Vagina (tissue), 2 donors: Measurements from ENCODE around the gene PRDM16. TPM values are rescaled to one million over a fixed set of nuclear protein-coding genes. Genes with fewer than 3 reads are reported as not detected.

Experiments
- DNase-seq, 2 donors: peaks; one replicate each; pipeline ENCODE4 v3.0.0-alpha.2; 2017; ENCODE audit errors: extremely low spot score in 2 of 2
- H3K27ac ChIP-seq: fragments of 200-600 bp; sonication (generic); one replicate; pipeline ENCODE4 v1.5.1; 2019
- H3K27me3 ChIP-seq: fragments of 200-600 bp; sonication (generic); one replicate; pipeline ENCODE4 v1.5.1; 2019
- H3K36me3 ChIP-seq, 2 donors: fragments of 200-600 bp; sonication (generic); one replicate each; pipeline ENCODE4 v1.5.1; 2017 to 2019
- H3K4me1 ChIP-seq: fragments of 200-600 bp; sonication (generic); one replicate; pipeline ENCODE4 v1.5.1; 2019
- H3K4me3 ChIP-seq, 2 donors: fragments of 200-600 bp; sonication (generic); 1 replicate in 1 of 2; 2 replicates in 1 of 2; pipeline ENCODE4 v1.5.1; 2016 to 2019
- H3K9me3 ChIP-seq: fragments of 200-600 bp; sonication (generic); one replicate; pipeline ENCODE4 v1.5.1; 2019
- CTCF ChIP-seq, 3 experiments: fragments of 450-650 bp in 2 of 3; fragments of 200-600 bp in 1 of 3; sonication (generic) in 1 of 3; IDR thresholded peaks; one replicate each; pipeline ENCODE4 v1.5.1; 2017 to 2019; ENCODE audit warnings: antibody characterized with exemption in 3 of 3, mild to moderate bottlenecking in 2 of 3, moderate library complexity in 2 of 3
- POLR2A ChIP-seq, 2 donors: fragments of 450-650 bp; IDR thresholded peaks; one replicate each; pipeline ENCODE4 v1.6.1; 2017; ENCODE audit warnings: antibody characterized with exemption in 2 of 2, mild to moderate bottlenecking in 2 of 2, moderate library complexity in 2 of 2
- POLR2AphosphoS5 ChIP-seq, 2 donors: sonication (generic); formaldehyde crosslinking; IDR thresholded peaks; one replicate each; pipeline ENCODE4 v1.9.0; 2017; ENCODE audit warnings: antibody characterized with exemption in 2 of 2, mild to moderate bottlenecking in 2 of 2, low read depth in 1 of 2; ENCODE audit not compliant: insufficient read depth in 1 of 2
- intact Hi-C: fragments of 100-400 bp; cut with DNase I; formaldehyde crosslinking; loops from one replicate; pipeline ENCODE4 v1.15.1; 2023
- total RNA-seq: library from RNA; depleted of rRNA; stranded (reverse); fragments of >200 nt; gene quantifications from one replicate; pipeline ENCODE4 v1.2.3, GENCODE V29; 2016

The PRDM16 gene
- total RNA-seq, 1 donor from 2014 or later, result 3.9 TPM

- Histone ChIP-seq H3K9me3 (no peaks in the 10 kb centered on the region), H3K4me1 (no peaks in the 10 kb centered on the region), H3K27me3 (no peaks in the 10 kb centered on the region), H3K36me3 (no peaks in the 10 kb centered on the region), H3K27ac (no peak overlapping the region), H3K4me3 (no peak overlapping the region)
- no peak for DNase-seq
- TF ChIP-seq POLR2AphosphoS5 (IDR thresholded peaks at IDR 0.05; ENCODE audit: insufficient read depth in 1 of 2, low read depth in 1 of 2) (no peak), CTCF (IDR thresholded peaks at IDR 0.05) (no peak), POLR2A (IDR thresholded peaks at IDR 0.05) (no peak)
- intact Hi-C loops, result no loop called here
These were observed 162.2 kb downstream of the PRDM16 start for GRCh38 chr1:3231245-3231644.

- DNase-seq, result no peak
These were observed 162.8 kb downstream of the PRDM16 start for GRCh38 chr1:3231826-3232225.

GRCh38 chr1:3233031-3233430 is 164.0 kb downstream of the PRDM16 start:
- H3K27me3 ChIP-seq, result no peaks in the 10 kb centered on the region

More at GRCh38 chr1:3231826-3232225, 162.8 kb downstream of the PRDM16 start:
- Histone ChIP-seq H3K9me3 (no peaks in the 10 kb centered on the region), H3K4me1 (no peaks in the 10 kb centered on the region), H3K36me3 (no peaks in the 10 kb centered on the region), H3K27me3 (no peaks in the 10 kb centered on the region), H3K27ac (no peak overlapping the region), H3K4me3 (no peak overlapping the region)
- TF ChIP-seq POLR2A (IDR thresholded peaks at IDR 0.05), result no peak
- intact Hi-C loops, result no loop called here

GRCh38 chr1:3233551-3233950 is 164.5 kb downstream of the PRDM16 start:
- intact Hi-C loops, result no loop called here
- Histone ChIP-seq H3K4me1 (no peaks in the 10 kb centered on the region), H3K4me3 (no peak overlapping the region), H3K27me3 (no peaks in the 10 kb centered on the region), H3K36me3 (no peaks in the 10 kb centered on the region), H3K9me3 (no peaks in the 10 kb centered on the region), H3K27ac (no peak overlapping the region)
- DNase-seq, result no peak
- no peak for TF ChIP-seq POLR2AphosphoS5 (IDR thresholded peaks at IDR 0.05; ENCODE audit: insufficient read depth in 1 of 2, low read depth in 1 of 2)
- TF ChIP-seq POLR2A (IDR thresholded peaks at IDR 0.05), result no peak
- no peak for TF ChIP-seq CTCF (IDR thresholded peaks at IDR 0.05)

More at GRCh38 chr1:3233031-3233430, 164.0 kb downstream of the PRDM16 start:
- Histone ChIP-seq H3K36me3 (no peaks in the 10 kb centered on the region), H3K9me3 (no peaks in the 10 kb centered on the region), H3K4me1 (no peaks in the 10 kb centered on the region), H3K4me3 (no peak overlapping the region), H3K27ac (no peak overlapping the region)
- DNase-seq, result no peak
- TF ChIP-seq POLR2AphosphoS5 (IDR thresholded peaks at IDR 0.05; ENCODE audit: insufficient read depth in 1 of 2, low read depth in 1 of 2), result no peak
- no peak for TF ChIP-seq POLR2A (IDR thresholded peaks at IDR 0.05)
- no peak for TF ChIP-seq CTCF (IDR thresholded peaks at IDR 0.05)
- intact Hi-C loops, result no loop called here

GRCh38 chr1:3234281-3234680 is 165.3 kb downstream of the PRDM16 start:
- H3K27me3 ChIP-seq, result no peaks in the 10 kb centered on the region
- no peak overlapping the region for H3K27ac ChIP-seq
- H3K9me3 ChIP-seq, result no peaks in the 10 kb centered on the region
- no peak overlapping the region for H3K4me3 ChIP-seq
- H3K36me3 ChIP-seq, result no peaks in the 10 kb centered on the region
- no peaks in the 10 kb centered on the region for H3K4me1 ChIP-seq
- no peak for TF ChIP-seq POLR2AphosphoS5 (IDR thresholded peaks at IDR 0.05; ENCODE audit: insufficient read depth in 1 of 2, low read depth in 1 of 2)
- TF ChIP-seq CTCF (IDR thresholded peaks at IDR 0.05), result no peak
- no peak for TF ChIP-seq POLR2A (IDR thresholded peaks at IDR 0.05)
- intact Hi-C loops, result no loop called here
- DNase-seq, result no peak
